Measurements from ENCODE around the gene SPINK2.

SPINK2 gene, protein sequence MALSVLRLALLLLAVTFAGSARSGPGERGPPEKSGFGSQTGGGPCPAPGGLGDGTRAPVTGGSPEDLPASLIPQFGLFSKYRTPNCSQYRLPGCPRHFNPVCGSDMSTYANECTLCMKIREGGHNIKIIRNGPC
- long read RNA-seq, donor 1, result 0 reads
- long read RNA-seq, donor 2, result 0 reads
- long read RNA-seq, donor 3, result 0 reads
- long read RNA-seq, donor 4, partial matches to known transcripts, result 60 of 60 reads
- long read RNA-seq, donor 4, other reads (novel, unspliced or antisense), result 0 of 60 reads
- long read RNA-seq, donor 5, result 0 reads
- long read RNA-seq, donor 6, result 0 reads
- long read RNA-seq, donor 7, result 0 reads
- long read RNA-seq, donor 8, result 0 reads

- peak; percentile 31 for DNase-seq
Observed at GRCh38 chr4:56821381-56822243, at the start of gene SPINK2. Gene SPINK2 (minus strand): TSS chr4:56821701. CDS start chr4:56821662, 39 bp downstream.

- DNase-seq, result no peak
Observed at GRCh38 chr4:56870946-56871345, 49.4 kb upstream of the SPINK2 start.

- DNase-seq, result no peak
Observed at GRCh38 chr4:56863441-56864139, 42.1 kb upstream of the SPINK2 start.

- no peak for DNase-seq
Observed at GRCh38 chr4:56861360-56861759, 39.9 kb upstream of the SPINK2 start.

GRCh38 chr4:56860781-56861180, 39.3 kb upstream of the SPINK2 start:
- no peak for DNase-seq

- no peak for DNase-seq
Observed at GRCh38 chr4:56859841-56860240, 38.3 kb upstream of the SPINK2 start.

- DNase-seq, result no peak
Observed at GRCh38 chr4:56857601-56858309, 36.3 kb upstream of the SPINK2 start.

GRCh38 chr4:56856656-56857055, 35.2 kb upstream of the SPINK2 start:
- no peak for DNase-seq

- DNase-seq, result no peak
Observed at GRCh38 chr4:56850910-56851309, 29.4 kb upstream of the SPINK2 start.

DNA sequence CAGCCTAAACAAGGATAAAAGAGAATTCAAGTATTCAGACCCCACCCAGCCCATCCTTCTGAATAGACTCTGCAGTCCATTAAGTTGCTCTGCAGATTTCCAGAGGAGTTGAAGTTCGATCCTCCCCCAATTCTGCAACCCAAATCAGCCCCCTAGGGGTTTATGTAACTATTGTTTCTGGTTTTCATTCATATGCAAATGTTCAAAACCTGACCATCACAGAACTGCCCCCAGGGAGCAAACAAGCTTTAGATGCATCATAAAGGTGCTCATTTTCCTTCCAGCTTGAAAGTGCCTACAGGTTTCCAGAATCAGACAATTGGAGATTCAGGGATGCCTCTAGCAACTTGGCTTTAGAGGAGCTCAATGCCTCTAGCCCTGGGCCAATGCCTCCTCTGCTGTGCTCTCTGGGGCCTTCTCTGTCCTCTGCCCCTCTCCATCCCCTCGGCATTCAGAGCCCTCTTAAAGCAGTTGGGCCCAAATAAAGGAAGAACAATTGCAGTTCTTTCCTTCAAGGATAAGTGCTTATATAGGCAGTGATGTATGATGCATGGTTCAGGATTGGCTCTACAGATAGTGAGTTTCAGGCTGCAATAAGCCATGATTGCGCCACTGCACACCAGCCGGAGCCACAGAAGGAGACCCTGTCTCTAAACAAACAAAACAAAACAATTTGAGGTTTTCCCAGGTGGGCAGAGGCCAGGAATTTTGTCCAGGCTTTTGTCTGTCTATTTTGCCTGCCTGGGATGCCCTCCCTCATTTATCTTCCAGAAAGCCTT, 23.5 kb upstream of the SPINK2 start:
- no peak for DNase-seq

- peak; percentile 10 for DNase-seq
Observed at GRCh38 chr4:56843421-56843899, 22.0 kb upstream of the SPINK2 start.

GRCh38 chr4:56840559-56840958, 19.1 kb upstream of the SPINK2 start:
- DNase-seq, result no peak

DNA sequence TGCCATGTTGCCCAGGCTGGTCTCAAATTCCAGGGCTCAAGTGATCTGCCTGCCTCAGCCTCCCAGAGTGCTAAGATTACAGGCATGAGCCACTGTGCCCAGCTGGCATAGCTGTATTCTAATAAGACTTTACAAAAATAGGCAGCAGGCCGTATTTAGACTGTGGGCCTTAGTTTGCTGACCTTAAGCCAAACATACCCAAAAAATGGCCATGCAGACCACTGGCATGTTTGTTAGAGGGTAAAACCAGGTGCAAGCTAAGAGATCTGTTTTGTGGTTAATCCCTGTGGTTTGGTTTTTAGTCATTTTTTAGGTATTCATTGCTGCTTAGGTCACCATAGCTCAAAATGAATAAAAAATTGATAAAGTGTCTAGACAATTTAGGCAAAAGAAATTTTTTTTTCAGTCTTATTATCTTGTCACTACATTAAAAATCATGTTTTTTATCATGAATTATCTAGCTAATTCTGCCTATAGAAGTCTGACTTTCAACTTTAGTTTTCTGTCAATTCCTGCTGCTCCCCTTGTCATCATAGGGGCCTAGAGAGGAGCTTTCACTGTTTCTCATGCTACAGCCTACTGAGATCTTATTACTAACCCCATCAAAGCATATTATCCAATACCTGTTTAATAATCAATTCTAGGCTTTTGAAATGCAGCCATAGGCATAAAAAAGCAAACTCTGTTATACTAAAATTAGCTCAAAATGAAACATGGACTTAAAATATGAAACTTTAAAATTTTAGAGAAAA, 7.5 kb upstream of the SPINK2 start:
- no peak for DNase-seq

DNA sequence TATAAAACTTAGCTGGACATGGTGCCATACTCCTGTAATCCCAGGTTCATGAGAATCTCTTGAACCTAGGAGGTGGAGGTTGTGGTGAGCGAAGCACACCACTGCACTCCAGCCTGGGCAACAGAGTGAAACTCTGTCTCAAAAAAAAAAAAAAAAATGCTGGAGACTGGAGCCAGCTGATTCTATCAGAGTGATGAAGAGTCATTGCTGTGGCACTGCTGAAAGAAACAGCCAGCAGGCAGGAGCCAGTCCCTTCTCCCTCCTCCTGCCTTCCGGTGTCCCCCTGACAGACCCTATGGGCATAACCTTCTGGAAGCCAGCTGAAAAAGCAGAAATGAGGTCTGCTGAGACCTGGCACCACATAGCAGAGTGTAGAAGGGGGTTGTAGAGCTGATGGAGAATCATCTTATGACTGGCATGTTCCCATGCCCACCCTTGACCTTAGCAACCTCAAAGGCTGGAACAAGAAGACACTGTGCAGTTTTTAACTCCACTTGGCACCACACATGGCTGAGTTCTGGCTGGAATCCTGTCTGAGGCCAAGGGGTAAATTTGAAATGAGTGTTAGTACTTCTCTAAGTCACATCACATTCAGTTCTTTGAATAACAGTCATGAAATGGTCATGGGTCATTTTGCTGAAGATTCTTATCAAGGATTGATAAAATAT, 2.6 kb upstream of the SPINK2 start:
- no peak for DNase-seq

GRCh38 chr4:56818797-56819196, 2.7 kb downstream of the SPINK2 start:
- no peak for DNase-seq

DNA sequence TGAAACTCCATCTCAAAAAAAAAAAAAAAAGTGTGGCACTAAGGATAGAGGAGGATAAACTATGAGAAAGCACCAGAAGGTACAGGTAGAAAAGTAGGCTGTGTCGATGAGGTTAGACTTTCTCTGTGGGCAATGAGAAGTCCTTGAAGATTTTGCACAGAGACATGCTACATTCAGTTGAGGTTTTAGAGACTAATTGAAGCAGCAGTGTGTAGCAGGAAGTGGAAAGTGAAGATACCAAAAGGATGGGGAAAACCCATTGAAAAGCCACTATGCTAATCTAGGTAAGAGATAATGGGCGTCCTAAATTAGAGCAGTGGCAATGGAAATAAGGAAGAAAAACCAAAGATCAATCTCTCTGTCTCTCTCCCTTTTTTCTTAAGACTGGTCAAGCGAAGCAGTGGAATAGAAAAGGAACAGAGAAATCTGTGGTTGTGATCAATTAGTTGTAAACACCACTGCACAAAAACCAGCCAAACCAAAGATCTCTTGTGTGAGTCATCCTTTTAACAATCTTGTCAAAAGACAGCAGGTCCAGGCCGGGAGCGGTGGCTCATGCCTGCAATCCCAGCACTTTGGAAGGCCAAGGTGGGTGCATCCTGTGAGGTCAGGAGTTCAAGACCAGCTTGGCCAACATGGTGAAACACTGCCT, 3.5 kb downstream of the SPINK2 start:
- DNase-seq, result no peak

GRCh38 chr4:56806666-56807065, 14.8 kb downstream of the SPINK2 start:
- DNase-seq, result no peak

DNA sequence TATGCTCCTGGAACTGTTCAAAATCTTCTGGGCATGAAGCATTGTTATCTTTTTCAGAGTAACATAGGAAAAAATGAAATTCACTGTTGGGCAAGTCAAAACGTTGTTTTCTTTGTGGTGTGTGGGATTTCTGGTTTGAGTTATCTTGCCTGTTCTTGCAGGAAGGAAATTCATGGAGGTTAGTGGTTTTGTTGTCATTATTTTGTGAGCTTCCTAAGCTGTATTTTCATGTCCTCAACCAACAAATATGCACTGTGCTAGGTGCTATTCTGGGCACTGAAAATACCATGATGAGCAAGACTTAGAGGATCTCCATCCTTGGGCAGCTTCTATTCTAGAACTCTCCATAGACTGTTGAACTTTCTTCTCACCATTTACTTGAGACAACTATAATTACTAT, 16.9 kb downstream of the SPINK2 start:
- DNase-seq, result no peak

- peak; percentile 21 for DNase-seq
Observed at GRCh38 chr4:56803471-56803870, 18.0 kb downstream of the SPINK2 start.

All from right kidney (tissue), 9 donors.